Fibroblast of lung (primary cell): ENCODE measurements around the gene NRBF2.

Experiments used
- CTCF ChIP-seq, 2 donors: IDR thresholded peaks in 1 of 2; conservative IDR thresholded peaks in 1 of 2; 1 replicate in 1 of 2; 2 replicates in 1 of 2; pipeline ENCODE4 v1.5.1; 2011 to 2012; ENCODE audit warnings: low read length in 2 of 2, control low read depth in 1 of 2, inconsistent platforms in 1 of 2, low read depth in 1 of 2, mild to moderate bottlenecking in 1 of 2
- EZH2 ChIP-seq: IDR thresholded peaks from 2 replicates; pipeline ENCODE4 v1.5.1; 2012; ENCODE audit warnings: low read length, control low read depth, mild to moderate bottlenecking; ENCODE audit errors: missing control alignments

- no peak for TF ChIP-seq CTCF (conservative IDR thresholded peaks at IDR 0.05 in 1 of 2, IDR thresholded peaks at IDR 0.05 in 1 of 2; ENCODE audit: low read depth in 1 of 2, low read length in 2 of 2)
- no peak for TF ChIP-seq EZH2
Observed at GRCh38 chr10:63171255-63171855, 38.2 kb downstream of the NRBF2 start.
